GM18498 (cell line): ENCODE results near the gene GLT6D1.

ENCODE experiments used
- ATAC-seq: cut with Tn5 transposase; IDR thresholded peaks from one replicate; pipeline ENCODE4 v1.9.1; 2021; ENCODE audit warnings: mild to moderate bottlenecking, moderate library complexity; ENCODE audit not compliant: unreplicated experiment

GLT6D1 gene

GRCh38 chr9:135609366-135609955, 29.9 kb downstream of the GLT6D1 start:
- no peak for ATAC-seq

- no peak for ATAC-seq
Measured at GRCh38 chr9:135608999-135609317, 30.4 kb downstream of the GLT6D1 start.

- no peak for ATAC-seq
Measured at GRCh38 chr9:135608294-135608998, 30.9 kb downstream of the GLT6D1 start.

DNA sequence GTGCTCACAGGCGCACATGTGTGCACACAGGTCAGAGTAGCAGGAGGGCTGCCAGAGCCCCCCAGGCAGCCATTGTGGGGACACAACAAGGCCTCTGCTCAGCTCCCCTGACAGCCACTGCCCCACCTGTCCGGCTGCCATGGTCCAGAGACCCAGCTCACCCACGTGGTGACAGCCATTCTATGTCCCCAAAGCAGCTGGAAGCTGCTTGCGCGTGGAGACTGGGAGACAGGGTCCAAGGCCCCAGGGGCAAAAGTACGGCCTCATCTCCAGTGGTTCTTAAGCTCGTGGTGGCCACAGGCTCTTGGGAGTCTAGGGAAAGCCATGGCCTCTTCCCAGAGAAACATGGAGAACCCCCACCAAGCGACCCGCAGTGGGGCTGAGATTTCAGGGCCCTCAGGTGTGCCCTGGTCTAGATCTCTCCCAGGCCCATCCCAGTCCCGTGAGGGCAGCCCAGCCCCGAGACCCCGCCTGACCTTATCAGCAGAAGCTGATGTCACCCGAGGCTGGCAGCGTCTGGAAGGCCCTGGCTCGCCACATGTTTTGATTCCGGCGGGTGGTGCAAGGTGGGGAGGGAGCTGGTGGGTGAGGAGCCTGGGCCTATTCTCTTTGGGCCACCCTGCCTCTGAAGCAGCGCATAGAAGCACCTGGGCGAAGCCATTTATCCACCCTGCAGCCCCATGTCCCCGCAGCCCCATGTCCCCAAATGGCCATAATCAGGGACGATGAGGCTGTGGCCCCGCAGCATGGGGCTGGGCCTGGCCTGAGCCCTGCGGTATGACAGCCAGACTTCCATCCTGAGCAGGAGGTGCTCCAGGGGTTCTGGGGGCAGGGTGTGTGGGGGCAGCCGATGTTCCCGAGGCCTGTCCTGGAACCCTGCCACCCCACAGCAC, 31.7 kb downstream of the GLT6D1 start:
- no peak for ATAC-seq

DNA sequence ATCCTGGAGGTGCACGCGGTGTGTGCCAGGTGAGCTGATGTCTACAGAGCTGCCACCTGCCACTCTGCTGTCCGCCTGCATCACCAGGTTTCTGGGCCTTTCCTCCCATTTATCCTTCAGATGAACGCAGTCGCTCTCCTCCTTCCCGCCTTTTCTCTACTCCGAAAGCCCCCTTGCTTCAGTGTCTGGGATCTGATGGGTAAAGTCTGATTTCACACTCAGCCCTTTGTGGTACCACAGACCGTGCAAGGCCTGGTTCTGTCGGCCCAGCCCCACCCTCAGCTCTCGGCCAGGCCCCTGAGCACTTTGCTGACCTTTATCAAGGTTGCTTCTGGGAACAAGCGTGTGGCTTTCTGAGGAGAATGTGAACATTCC, 32.5 kb downstream of the GLT6D1 start:
- no peak for ATAC-seq

GRCh38 chr9:135605238-135605781, 34.0 kb downstream of the GLT6D1 start:
- ATAC-seq: no peak

DNA sequence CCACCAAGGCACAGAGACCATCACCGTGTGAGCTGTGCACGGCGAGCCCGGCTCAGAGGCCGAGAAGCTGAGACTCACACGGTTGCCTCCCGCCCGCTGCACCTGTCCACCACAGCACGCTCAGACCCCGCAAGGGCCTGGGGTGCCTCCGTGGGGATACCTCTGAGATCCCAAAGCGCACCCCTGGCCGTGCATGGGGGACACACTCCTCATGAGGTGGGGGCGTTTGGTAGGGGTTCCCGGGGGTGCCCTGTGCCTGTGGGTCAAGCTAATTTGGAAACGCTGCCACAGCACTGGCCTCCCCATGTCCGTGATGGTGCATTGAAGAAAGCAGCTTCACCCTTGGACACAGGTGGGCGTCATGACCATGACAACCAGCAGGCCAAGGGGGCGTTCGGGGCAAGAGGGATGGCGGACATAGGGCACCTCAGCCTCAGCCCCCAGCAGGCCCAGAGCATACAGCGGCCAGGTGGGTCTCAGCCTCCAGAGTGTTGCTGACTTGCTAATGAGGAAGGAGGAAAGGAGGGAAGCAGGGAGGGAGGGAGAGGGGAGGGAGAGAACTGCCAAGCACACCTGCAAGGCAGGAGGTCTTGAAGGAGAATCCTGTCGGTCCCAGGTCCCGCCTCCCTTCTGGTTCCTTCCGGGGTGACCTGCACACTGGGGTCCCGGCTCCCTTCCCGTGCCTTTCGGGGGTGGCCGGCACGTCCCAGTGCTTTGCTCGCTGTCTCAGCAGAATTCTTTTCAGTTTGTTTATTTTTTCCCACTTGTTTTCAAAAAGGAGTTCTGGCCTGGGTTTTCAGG, 34.7 kb downstream of the GLT6D1 start:
- no peak for ATAC-seq

- no peak for ATAC-seq
Measured at GRCh38 chr9:135602789-135603481, 36.4 kb downstream of the GLT6D1 start.

GRCh38 chr9:135601988-135602387, 37.4 kb downstream of the GLT6D1 start:
- ATAC-seq: no peak

DNA sequence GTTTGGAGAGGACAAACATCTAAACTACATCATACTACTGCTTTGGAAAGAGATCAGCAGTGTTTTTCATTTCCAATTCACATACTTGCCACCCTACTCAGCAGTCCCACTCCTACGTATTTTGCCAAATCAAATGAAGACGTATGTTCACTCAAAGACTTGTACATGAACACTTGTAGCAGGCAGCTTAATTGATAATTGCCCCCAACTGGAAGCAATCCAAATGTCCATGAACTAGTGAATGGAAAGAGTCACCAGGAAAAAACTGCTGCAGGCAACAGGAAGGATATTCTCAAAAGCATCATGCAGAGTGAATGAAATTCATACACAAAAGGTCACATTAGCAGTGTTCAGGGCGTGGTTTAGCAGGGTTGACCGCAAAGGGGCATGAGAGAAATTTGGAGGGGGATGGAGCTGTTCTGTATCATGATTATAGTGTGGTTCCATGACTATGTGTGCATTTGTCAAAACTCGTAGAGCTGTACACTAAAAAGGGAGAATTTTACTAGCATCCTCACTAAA, 39.0 kb downstream of the GLT6D1 start:
- no peak for ATAC-seq

DNA sequence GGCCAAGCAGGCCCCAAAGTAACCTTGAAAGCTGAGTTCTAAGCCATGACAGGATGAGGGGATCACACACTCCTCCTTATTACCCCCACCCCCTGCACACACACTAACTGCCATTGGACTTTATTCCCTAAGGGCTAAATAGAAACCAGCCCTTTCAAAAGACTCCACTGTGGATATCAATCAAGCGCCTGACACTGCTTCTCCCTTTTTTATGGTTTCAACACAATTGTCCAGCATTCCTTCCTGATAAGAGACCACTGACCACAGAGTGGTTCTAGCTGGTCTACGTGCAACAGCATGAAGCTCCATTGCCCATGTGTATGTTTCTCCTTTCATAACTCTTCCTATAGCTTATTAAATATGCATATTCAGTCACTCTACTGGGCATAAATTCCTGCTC, 43.1 kb downstream of the GLT6D1 start:
- ATAC-seq: no peak

GRCh38 chr9:135592625-135593024, 46.7 kb downstream of the GLT6D1 start:
- ATAC-seq: no peak

- no peak for ATAC-seq
Measured at GRCh38 chr9:135592331-135592590, 47.1 kb downstream of the GLT6D1 start.

GRCh38 chr9:135591506-135592330, 47.6 kb downstream of the GLT6D1 start:
- ATAC-seq: no peak

- ATAC-seq: no peak
Measured at GRCh38 chr9:135590486-135591079, 48.8 kb downstream of the GLT6D1 start.

GRCh38 chr9:135589596-135590485, 49.5 kb downstream of the GLT6D1 start:
- ATAC-seq: no peak

DNA sequence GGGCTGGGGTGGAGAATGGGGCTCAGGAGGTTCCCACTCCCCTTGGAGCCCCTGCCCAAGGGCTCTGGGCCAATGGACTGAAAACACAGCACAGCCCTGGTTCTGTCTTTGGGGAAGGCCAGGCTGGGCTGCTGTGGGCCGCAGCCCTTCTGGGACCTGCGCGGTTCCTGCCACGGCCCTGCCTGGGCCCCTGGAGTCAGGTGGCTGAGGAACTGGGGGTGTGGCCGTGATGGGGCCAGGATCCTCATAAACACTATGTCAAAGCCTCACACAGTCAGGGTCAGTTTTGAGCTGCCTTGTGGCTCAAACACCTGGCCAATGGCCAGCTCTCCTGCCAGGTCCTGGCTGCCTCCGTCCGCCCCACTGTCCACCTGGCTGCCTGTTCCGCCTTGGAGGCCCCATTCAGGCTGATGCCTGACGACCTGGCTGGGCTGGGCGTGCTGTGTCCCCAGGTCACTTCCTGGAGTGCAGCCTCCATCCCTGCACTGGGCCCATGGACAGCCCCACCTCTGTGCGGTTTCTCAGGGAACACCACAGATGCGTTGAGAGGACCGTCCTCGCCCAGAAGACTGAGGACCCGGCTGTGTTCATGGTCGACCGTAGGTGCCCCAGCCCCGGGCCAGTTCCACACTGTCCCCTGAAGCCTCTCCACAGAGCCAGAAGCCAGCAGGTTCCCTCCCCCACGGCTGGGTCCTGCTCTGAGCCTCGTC, 50.3 kb downstream of the GLT6D1 start:
- ATAC-seq: no peak
